Calu3 (cell line): ENCODE measurements around the gene CETP. TPM values are rescaled to one million over a fixed set of nuclear protein-coding genes. Genes with fewer than 3 reads are reported as not detected.

ENCODE experiments used
- BruUV-seq: library from RNA; stranded (reverse); fragments of 400-500 nt; replicated peaks from 2 replicates; lab custom pipeline; 2021; lab: Mats Ljungman, UMichigan
- CTCF ChIA-PET: fragments of 300-600 bp; sonication (Branson Sonifier 250); formaldehyde crosslinking; loops from one replicate; lab custom pipeline; 2022; ENCODE audit warnings: antibody characterized with exemption; lab: Charles Lee
- DNase-seq: peaks from one replicate; pipeline ENCODE4 v3.0.0; 2022
- H3K27ac Mint-ChIP-seq: one replicate; pipeline ENCODE4 v1.8.0; 2022; ENCODE audit warnings: mixed read lengths; ENCODE audit not compliant: unreplicated experiment
- H3K27me3 Mint-ChIP-seq: one replicate; pipeline ENCODE4 v1.8.0; 2022; ENCODE audit warnings: mixed read lengths; ENCODE audit not compliant: unreplicated experiment
- H3K36me3 Mint-ChIP-seq: one replicate; pipeline ENCODE4 v1.8.0; 2022; ENCODE audit warnings: mild to moderate bottlenecking, moderate library complexity, mixed read lengths; ENCODE audit not compliant: insufficient read depth, unreplicated experiment
- H3K4me1 Mint-ChIP-seq: one replicate; pipeline ENCODE4 v1.8.0; 2022; ENCODE audit warnings: mild to moderate bottlenecking, low read depth, mixed read lengths; ENCODE audit not compliant: unreplicated experiment
- H3K4me3 Mint-ChIP-seq: one replicate; pipeline ENCODE4 v1.8.0; 2022; ENCODE audit warnings: mild to moderate bottlenecking, low read depth, moderate library complexity, mixed read lengths; ENCODE audit not compliant: unreplicated experiment
- H3K9me3 Mint-ChIP-seq: one replicate; pipeline ENCODE4 v1.8.0; 2022; ENCODE audit warnings: low read depth, mixed read lengths; ENCODE audit not compliant: unreplicated experiment
- CTCF ChIP-seq: fragments of 200-600 bp; IDR thresholded peaks from one replicate; pipeline ENCODE4 v1.8.0; 2022; ENCODE audit warnings: antibody characterized with exemption; ENCODE audit not compliant: unreplicated experiment
- intact Hi-C: fragments of 100-400 bp; cut with micrococcal nuclease; formaldehyde crosslinking; loops from one replicate; pipeline ENCODE4 v1.10.0; 2022; ENCODE audit not compliant: unreplicated experiment
- total RNA-seq: library from RNA; stranded (reverse); gene quantifications from 2 replicates; pipeline ENCODE4 v1.2.3, GENCODE V29; 2022

CETP gene
- total RNA-seq, 1 experiment from 2014 or later: not detected

GRCh38 chr16:57032346-57032745, 70.6 kb downstream of the CETP start:
- Mint-ChIP-seq H3K27ac (no peak overlapping the region), H3K27me3 (peaks cover 39% of the 10 kb centered on the region), H3K4me3 (no peak overlapping the region), H3K36me3 (no peaks in the 10 kb centered on the region), H3K4me1 (no peaks in the 10 kb centered on the region), H3K9me3 (no peaks in the 10 kb centered on the region)
- intact Hi-C loops: no loop called here
- CTCF ChIA-PET: interaction anchor here (0.6 kb wide), 1 partner anchor 1701 kb away, joined by 3 read pairs; no protein-coding TSS in a partner anchor
- TF ChIP-seq CTCF: no peak
- no peak for DNase-seq
- BruUV-seq: no TSS peak

- H3K9me3 Mint-ChIP-seq: no peaks in the 10 kb centered on the region
- BruUV-seq: no TSS peak
- no peak overlapping the region for H3K27ac Mint-ChIP-seq
- H3K27me3 Mint-ChIP-seq: peaks cover 39% of the 10 kb centered on the region
- no peak for DNase-seq
- no peak for TF ChIP-seq CTCF
- H3K4me3 Mint-ChIP-seq: no peak overlapping the region
- CTCF ChIA-PET: interaction anchor here (0.6 kb wide), 1 partner anchor 1701 kb away, joined by 3 read pairs; no protein-coding TSS in a partner anchor
- no peaks in the 10 kb centered on the region for H3K4me1 Mint-ChIP-seq
- no peaks in the 10 kb centered on the region for H3K36me3 Mint-ChIP-seq
- intact Hi-C loops: no loop called here
Measured at GRCh38 chr16:57032931-57033330, 71.2 kb downstream of the CETP start.

Other genes starting within 250 kb of the CETP start
- gene NUP93, start 231.8 kb upstream of the CETP start, total RNA-seq: 120 and 123 TPM in 2 replicates
- not detected in 2 replicates for gene SLC12A3, start 96.7 kb upstream of the CETP start, total RNA-seq
- gene HERPUD1, start 29.8 kb upstream of the CETP start, total RNA-seq: 111 and 116 TPM in 2 replicates
- gene NLRC5, start 27.6 kb downstream of the CETP start, total RNA-seq: 18.0 and 42.3 TPM in 2 replicates
- 12.9 and 14.5 TPM in 2 replicates for gene CPNE2, start 130.6 kb downstream of the CETP start, total RNA-seq
- 171 and 177 TPM in 2 replicates for gene PSME3IP1, start 224.1 kb downstream of the CETP start, total RNA-seq
- gene RSPRY1, start 224.4 kb downstream of the CETP start, total RNA-seq: 43.6 and 47.4 TPM in 2 replicates